HG03045 (cell line): Measurements from ENCODE around the gene F8.
A peak's percentile ranks its signal among the peaks of the same experiment; 100 is the strongest.
"Not testable (repeated sequence)": the region's sequence is repeated elsewhere in the genome, so short reads cannot be mapped to it uniquely, and the experiment has no call there.

Experiments
- ATAC-seq: cut with Tn5 transposase; IDR thresholded peaks from one replicate; pipeline ENCODE4 v1.9.1; 2021; ENCODE audit warnings: mild to moderate bottlenecking, moderate library complexity; ENCODE audit not compliant: unreplicated experiment

Gene F8

GRCh38 chrX:154988719-154989118 is 33.8 kb downstream of the F8 start:
- ATAC-seq, result no peak

GRCh38 chrX:154987940-154988339 is 34.6 kb downstream of the F8 start:
- no peak for ATAC-seq

GRCh38 chrX:154986826-154987575 is 35.5 kb downstream of the F8 start:
- no peak for ATAC-seq

- no peak for ATAC-seq
Observed at GRCh38 chrX:154981116-154981411, 41.5 kb downstream of the F8 start.

- ATAC-seq, result no peak
Observed at GRCh38 chrX:154980330-154981115, 42.0 kb downstream of the F8 start.

GRCh38 chrX:154979629-154980028 is 42.9 kb downstream of the F8 start:
- ATAC-seq, result no peak

- no peak for ATAC-seq
Observed at GRCh38 chrX:154968353-154968752, 54.2 kb downstream of the F8 start.

GRCh38 chrX:154967603-154968002 is 54.9 kb downstream of the F8 start:
- no peak for ATAC-seq

- no peak for ATAC-seq
Observed at GRCh38 chrX:154961947-154962346, 60.6 kb downstream of the F8 start.

GRCh38 chrX:154955799-154956198 is 66.7 kb downstream of the F8 start:
- not testable (repeated sequence) for ATAC-seq

GRCh38 chrX:154939265-154939664 is 83.3 kb downstream of the F8 start:
- ATAC-seq, result not testable (repeated sequence)

- ATAC-seq, result not testable (repeated sequence)
Observed at GRCh38 chrX:154924771-154925170, 97.8 kb downstream of the F8 start.

- ATAC-seq, result no peak
Observed at GRCh38 chrX:154918060-154918483, 104.5 kb downstream of the F8 start.

GRCh38 chrX:154914052-154914451 is 108.5 kb downstream of the F8 start:
- ATAC-seq, result no peak

GRCh38 chrX:154910528-154910927 is 112.0 kb downstream of the F8 start:
- not testable (repeated sequence) for ATAC-seq

GRCh38 chrX:154910048-154910447 is 112.5 kb downstream of the F8 start:
- not testable (repeated sequence) for ATAC-seq

GRCh38 chrX:154908821-154909220 is 113.7 kb downstream of the F8 start:
- ATAC-seq, result no peak

GRCh38 chrX:154902408-154902807 is 120.1 kb downstream of the F8 start:
- no peak for ATAC-seq

GRCh38 chrX:154900323-154900722 is 122.2 kb downstream of the F8 start:
- no peak for ATAC-seq

- no peak for ATAC-seq
Observed at GRCh38 chrX:154892296-154892695, 130.2 kb downstream of the F8 start.

GRCh38 chrX:154890990-154891639 is 131.4 kb downstream of the F8 start:
- ATAC-seq, result no peak

- peak; percentile 51 for ATAC-seq
Observed at GRCh38 chrX:154886789-154887221, 135.7 kb downstream of the F8 start.
